Measurements from ENCODE around the gene ADAM10.

GRCh38 chr15:58604455-58604923 lies 145.0 kb downstream of the ADAM10 start:
- TF ChIP-seq CTCF (IDR thresholded peaks at IDR 0.05) (no peak), POLR2A (IDR thresholded peaks at IDR 0.05) (no peak)

Measured in Peyer's patch (tissue), 4 donors.